SH-SY5Y (cell line): ENCODE results near the gene RAG1.

Experiments
- GATA2 ChIP-seq: IDR thresholded peaks from 2 replicates; pipeline ENCODE4 v1.6.1; 2011; ENCODE audit warnings: mild to moderate bottlenecking, low read depth, low read length
- GATA3 ChIP-seq: IDR thresholded peaks from 2 replicates; pipeline ENCODE4 v1.6.1; 2011; ENCODE audit warnings: low read depth, mild to moderate bottlenecking, low read length, moderate library complexity

GRCh38 chr11:36581536-36581935 is 13.7 kb downstream of the RAG1 start:
- TF ChIP-seq GATA2 (no peak), GATA3 (no peak)
